ENCODE data around the gene ESR1. TPM values are rescaled to one million over a fixed set of nuclear protein-coding genes. Genes with fewer than 3 reads are reported as not detected.

ESR1 gene
- polyA plus RNA-seq, 1 donor (not counting 4 experiments of a cell fraction or from before 2014, with no cell fraction given) = 0.22 TPM

- no peak overlapping the region for H3K27ac ChIP-seq (ENCODE audit: control insufficient read depth, insufficient read depth, low read length)
- H3K9me3 ChIP-seq (ENCODE audit: control insufficient read depth, low read depth, low read length) = no peaks in the 10 kb centered on the region
- no peak overlapping the region for H3K9ac ChIP-seq (ENCODE audit: control insufficient read depth, extremely low read depth, insufficient read depth, low read length)
- no peak overlapping the region for H3K4me2 ChIP-seq (ENCODE audit: control insufficient read depth, extremely low read depth, insufficient read depth, low read depth, low read length)
- no peak for TF ChIP-seq EZH2 (IDR thresholded peaks at IDR 0.05; ENCODE audit: low read length)
- TF ChIP-seq, protein P1, sequence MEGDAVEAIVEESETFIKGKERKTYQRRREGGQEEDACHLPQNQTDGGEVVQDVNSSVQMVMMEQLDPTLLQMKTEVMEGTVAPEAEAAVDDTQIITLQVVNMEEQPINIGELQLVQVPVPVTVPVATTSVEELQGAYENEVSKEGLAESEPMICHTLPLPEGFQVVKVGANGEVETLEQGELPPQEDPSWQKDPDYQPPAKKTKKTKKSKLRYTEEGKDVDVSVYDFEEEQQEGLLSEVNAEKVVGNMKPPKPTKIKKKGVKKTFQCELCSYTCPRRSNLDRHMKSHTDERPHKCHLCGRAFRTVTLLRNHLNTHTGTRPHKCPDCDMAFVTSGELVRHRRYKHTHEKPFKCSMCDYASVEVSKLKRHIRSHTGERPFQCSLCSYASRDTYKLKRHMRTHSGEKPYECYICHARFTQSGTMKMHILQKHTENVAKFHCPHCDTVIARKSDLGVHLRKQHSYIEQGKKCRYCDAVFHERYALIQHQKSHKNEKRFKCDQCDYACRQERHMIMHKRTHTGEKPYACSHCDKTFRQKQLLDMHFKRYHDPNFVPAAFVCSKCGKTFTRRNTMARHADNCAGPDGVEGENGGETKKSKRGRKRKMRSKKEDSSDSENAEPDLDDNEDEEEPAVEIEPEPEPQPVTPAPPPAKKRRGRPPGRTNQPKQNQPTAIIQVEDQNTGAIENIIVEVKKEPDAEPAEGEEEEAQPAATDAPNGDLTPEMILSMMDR (optimal IDR thresholded peaks at IDR 0.05 in 1 of 3, IDR thresholded peaks at IDR 0.05 in 1 of 3, conservative IDR thresholded peaks at IDR 0.05 in 1 of 3; ENCODE audit: extremely low read depth in 1 of 3, insufficient read depth in 2 of 3, low read length in 3 of 3) = no peak
- dilution Hi-C loops (cut with MboI; ENCODE audit: extremely low pct_ligation_motif_present, low sequenced_read_pairs) = no loop called here
- H3K4me1 ChIP-seq (ENCODE audit: control insufficient read depth, extremely low read depth, insufficient read depth, low read length) = peaks cover 11% of the 10 kb centered on the region
- DNase-seq (ENCODE audit: low read depth, low spot score) (no peak), FAIRE-seq (no peak)
- no peaks in the 10 kb centered on the region for H3K9me1 ChIP-seq (ENCODE audit: control insufficient read depth, extremely low read depth, insufficient read depth, low read length)
- no peaks in the 10 kb centered on the region for H3K36me3 ChIP-seq (ENCODE audit: control insufficient read depth in 2 of 2, extremely low read depth in 1 of 2, insufficient read depth in 2 of 2, low read length in 2 of 2)
- no peaks in the 10 kb centered on the region for H3K79me2 ChIP-seq (ENCODE audit: control insufficient read depth, insufficient read depth, low read length)
- no peaks in the 10 kb centered on the region for H3K27me3 ChIP-seq (ENCODE audit: control insufficient read depth, extremely low read depth, insufficient read depth, low read length)
- H4K20me1 ChIP-seq (ENCODE audit: control insufficient read depth, extremely low read depth, insufficient read depth, low read length) = no peaks in the 10 kb centered on the region
- H2AFZ ChIP-seq (ENCODE audit: control insufficient read depth, low read length) = no peak overlapping the region
- H3K4me3 ChIP-seq (ENCODE audit: control insufficient read depth in 2 of 3, extremely low read depth in 1 of 3, insufficient read depth in 2 of 3, low read depth in 1 of 3, low read length in 3 of 3) = no peak overlapping the region
Observed at GRCh38 chr6:152146385-152146784, 338.9 kb downstream of the ESR1 start.

DNA sequence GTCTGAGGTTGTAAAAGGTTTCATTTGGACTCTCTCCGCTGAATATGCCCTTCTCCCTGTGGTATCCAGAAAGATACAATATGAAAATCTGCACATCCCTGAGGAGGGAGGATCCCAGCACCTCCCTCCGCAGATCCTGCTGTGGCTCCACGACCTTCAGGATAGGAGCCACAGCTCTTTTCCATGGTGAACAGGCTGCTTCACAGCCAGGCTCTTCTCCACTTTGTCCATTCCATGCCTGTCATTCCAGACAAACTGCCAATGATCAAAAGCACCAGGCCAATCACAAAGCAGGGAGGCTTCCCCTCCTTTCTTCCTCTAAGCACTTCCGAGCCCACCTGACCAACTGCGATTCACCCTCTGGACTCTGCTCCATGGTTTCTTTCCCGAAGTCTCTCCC lies 339.8 kb downstream of the ESR1 start:
- Histone ChIP-seq H3K4me3 (ENCODE audit: control insufficient read depth in 2 of 3, extremely low read depth in 1 of 3, insufficient read depth in 2 of 3, low read depth in 1 of 3, low read length in 3 of 3) (no peak overlapping the region), H3K4me2 (ENCODE audit: control insufficient read depth, extremely low read depth, insufficient read depth, low read depth, low read length) (no peak overlapping the region), H3K9me1 (ENCODE audit: control insufficient read depth, extremely low read depth, insufficient read depth, low read length) (no peaks in the 10 kb centered on the region), H2AFZ (ENCODE audit: control insufficient read depth, low read length) (no peak overlapping the region), H3K79me2 (ENCODE audit: control insufficient read depth, insufficient read depth, low read length) (no peaks in the 10 kb centered on the region), H3K27ac (ENCODE audit: control insufficient read depth, insufficient read depth, low read length) (no peak overlapping the region), H4K20me1 (ENCODE audit: control insufficient read depth, extremely low read depth, insufficient read depth, low read length) (no peaks in the 10 kb centered on the region), H3K36me3 (ENCODE audit: control insufficient read depth in 2 of 2, extremely low read depth in 1 of 2, insufficient read depth in 2 of 2, low read length in 2 of 2) (no peaks in the 10 kb centered on the region), H3K4me1 (ENCODE audit: control insufficient read depth, extremely low read depth, insufficient read depth, low read length) (peaks cover 11% of the 10 kb centered on the region), H3K9me3 (ENCODE audit: control insufficient read depth, low read depth, low read length) (no peaks in the 10 kb centered on the region), H3K27me3 (ENCODE audit: control insufficient read depth, extremely low read depth, insufficient read depth, low read length) (no peaks in the 10 kb centered on the region), H3K9ac (ENCODE audit: control insufficient read depth, extremely low read depth, insufficient read depth, low read length) (no peak overlapping the region)
- TF ChIP-seq, protein P1 (optimal IDR thresholded peaks at IDR 0.05 in 1 of 3, IDR thresholded peaks at IDR 0.05 in 1 of 3, conservative IDR thresholded peaks at IDR 0.05 in 1 of 3; ENCODE audit: extremely low read depth in 1 of 3, insufficient read depth in 2 of 3, low read length in 3 of 3) = no peak
- no peak for TF ChIP-seq EZH2 (IDR thresholded peaks at IDR 0.05; ENCODE audit: low read length)
- FAIRE-seq (no peak), DNase-seq (ENCODE audit: low read depth, low spot score) (no peak)
- dilution Hi-C loops (cut with MboI; ENCODE audit: extremely low pct_ligation_motif_present, low sequenced_read_pairs) = no loop called here

Data from keratinocyte (primary cell).